Neural crest cell (in vitro differentiated cells): ENCODE data around the gene DRG2. TPM values are rescaled to one million over a fixed set of nuclear protein-coding genes. Genes with fewer than 3 reads are reported as not detected.

Experiments
- DNase-seq: peaks from one replicate; pipeline ENCODE4 v3.0.0; 2021; ENCODE audit warnings: low read depth, mixed read lengths, low spot score
- H3K27ac Mint-ChIP-seq: one replicate; pipeline ENCODE4 v1.8.0; 2021; ENCODE audit warnings: mild to moderate bottlenecking, mixed read lengths; ENCODE audit not compliant: unreplicated experiment
- H3K27me3 Mint-ChIP-seq: 2 replicates; pipeline ENCODE4 v1.8.0; 2021; ENCODE audit warnings: low read depth, mild to moderate bottlenecking, mixed read lengths
- H3K36me3 Mint-ChIP-seq: 2 replicates; pipeline ENCODE4 v1.8.0; 2021; ENCODE audit warnings: low read depth, mild to moderate bottlenecking, mixed read lengths
- H3K4me1 Mint-ChIP-seq: 2 replicates; pipeline ENCODE4 v1.8.0; 2021; ENCODE audit warnings: mixed read lengths
- H3K4me3 Mint-ChIP-seq: one replicate; pipeline ENCODE4 v1.8.0; 2021; ENCODE audit warnings: mild to moderate bottlenecking, mixed read lengths
- H3K9me3 Mint-ChIP-seq: 2 replicates; pipeline ENCODE4 v1.8.0; 2021; ENCODE audit warnings: mixed read lengths
- CTCF ChIP-seq: fragments of 200-600 bp; sonication (generic); conservative IDR thresholded peaks from 2 replicates; pipeline ENCODE4 v1.5.0; 2021; ENCODE audit warnings: antibody characterized with exemption, mild to moderate bottlenecking
- total RNA-seq: library from RNA; stranded (reverse); gene quantifications from 2 replicates; pipeline ENCODE4 v1.2.1, GENCODE V29; 2021

Gene DRG2
- total RNA-seq, 1 donor from 2014 or later = 40.3 TPM

- no peak for DNase-seq
- no peak for TF ChIP-seq CTCF
- no peaks in the 10 kb centered on the region for H3K27me3 Mint-ChIP-seq
- H3K9me3 Mint-ChIP-seq = no peaks in the 10 kb centered on the region
- H3K4me3 Mint-ChIP-seq = no peak overlapping the region
- peaks cover 43% of the 10 kb centered on the region for H3K4me1 Mint-ChIP-seq
- H3K27ac Mint-ChIP-seq = no peak overlapping the region
- no peaks in the 10 kb centered on the region for H3K36me3 Mint-ChIP-seq
Measured at GRCh38 chr17:18156976-18157280, 69.2 kb downstream of the DRG2 start.

Other genes with a start within 250 kb of the DRG2 start
- gene TOM1L2, start 115.5 kb upstream of the DRG2 start, total RNA-seq = 15.9 and 16.3 TPM in 2 replicates
- gene DRC3, start 115.1 kb upstream of the DRG2 start, total RNA-seq = 0.61 and 1.6 TPM in 2 replicates
- 20.3 and 23.1 TPM in 2 replicates for gene ATPAF2, start 48.8 kb upstream of the DRG2 start, total RNA-seq
- 11.8 and 12.2 TPM in 2 replicates for gene GID4, start 48.5 kb upstream of the DRG2 start, total RNA-seq
- 1.3 and 1.6 TPM in 2 replicates for gene MYO15A, start 20.8 kb downstream of the DRG2 start, total RNA-seq
- gene ALKBH5, start 95.9 kb downstream of the DRG2 start, total RNA-seq = 104 and 109 TPM in 2 replicates
- gene LLGL1, start 137.7 kb downstream of the DRG2 start, total RNA-seq = 93.3 and 99.3 TPM in 2 replicates
- gene FLII, start 170.8 kb downstream of the DRG2 start, total RNA-seq = 181 and 183 TPM in 2 replicates
- 8.8 and 12.2 TPM in 2 replicates for gene MIEF2, start 172.7 kb downstream of the DRG2 start, total RNA-seq
- 98.5 and 107 TPM in 2 replicates for gene TOP3A, start 227.0 kb downstream of the DRG2 start, total RNA-seq
- 20.2 and 20.8 TPM in 2 replicates for gene SMCR8, start 227.3 kb downstream of the DRG2 start, total RNA-seq